ENCODE results near the gene DOK1. TPM values are rescaled to one million over a fixed set of nuclear protein-coding genes. Genes with fewer than 3 reads are reported as not detected.

DOK1 gene
- total and polyA plus RNA-seq, 8 donors = 5.7 to 14.0 (median 7.5) TPM

DNA sequence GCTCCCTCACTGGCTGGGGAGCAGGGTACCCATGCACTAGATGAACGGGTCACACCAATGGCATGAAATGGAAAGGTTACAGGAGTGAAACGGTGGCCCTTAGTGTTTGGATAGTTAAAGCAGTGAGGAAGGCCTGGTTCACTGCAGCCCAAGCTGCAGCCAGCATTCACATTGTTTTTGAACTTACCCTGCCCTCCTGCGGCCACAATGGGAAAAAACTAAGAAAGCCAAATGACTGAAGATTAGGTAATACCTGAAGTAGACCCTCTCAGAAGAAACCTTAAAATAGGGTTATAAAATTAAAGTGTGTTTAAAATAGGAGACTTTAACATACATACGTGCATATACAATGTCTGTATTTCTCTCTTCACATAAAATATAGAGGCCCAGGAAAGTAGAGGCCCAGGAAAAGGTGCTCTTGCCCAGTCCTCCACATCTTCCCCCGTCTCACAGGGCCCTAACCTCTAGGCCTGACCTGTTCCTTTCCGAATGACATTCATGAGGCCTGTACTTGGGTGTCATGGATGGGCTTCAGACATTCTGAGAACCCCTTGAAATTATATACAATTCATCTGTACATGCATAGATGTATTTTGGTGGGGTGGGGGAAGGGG lies 33.3 kb downstream of the DOK1 start:
- intact Hi-C loops (cut with DNase I) = loop anchor here in 2 of 3 donors (5.0 kb wide), 2 partner anchors 105 to 110 kb away; partner anchors contain the start of genes CCDC142 (in 1 of the 2) and TTC31 (in 1 of the 2)
- H3K27ac ChIP-seq = no peak overlapping the region
- H3K4me1 ChIP-seq = no peaks in the 10 kb centered on the region
- TF ChIP-seq CTCF (IDR thresholded peaks at IDR 0.05) = peak; percentile 24 to 51 (median 44)
- WGBS, 2 donors = 15 to 17% methylated on average over 6 of the region's 6 CpGs
- no peak overlapping the region for H3K4me3 ChIP-seq
- peak in 5 of 6 donors; percentile 33 to 77 (median 50) for DNase-seq
- no peaks in the 10 kb centered on the region for H3K36me3 ChIP-seq
- ATAC-seq = peak; percentile 89 to 99 (median 98)
- H3K9me3 ChIP-seq = no peaks in the 10 kb centered on the region
- H3K27me3 ChIP-seq = no peaks in the 10 kb centered on the region
- no peak for FAIRE-seq

GRCh38 chr2:74588664-74589063 lies 34.1 kb downstream of the DOK1 start:
- H3K36me3 ChIP-seq = no peaks in the 10 kb centered on the region
- intact Hi-C loops (cut with DNase I) = loop anchor here in 2 of 3 donors (5.0 kb wide), 2 partner anchors 106 to 111 kb away; partner anchors contain the start of genes CCDC142 (in 1 of the 2) and TTC31 (in 1 of the 2)
- H3K27ac ChIP-seq = no peak overlapping the region
- H3K4me3 ChIP-seq = no peak overlapping the region
- ATAC-seq (no peak), FAIRE-seq (no peak), DNase-seq (no peak)
- no peak for TF ChIP-seq CTCF (IDR thresholded peaks at IDR 0.05)
- 37 to 50% methylated on average over 2 of the region's 2 CpGs for WGBS, 2 donors
- no peaks in the 10 kb centered on the region for H3K4me1 ChIP-seq
- no peaks in the 10 kb centered on the region for H3K9me3 ChIP-seq
- H3K27me3 ChIP-seq = no peaks in the 10 kb centered on the region

- intact Hi-C loops (cut with DNase I) = no loop called here
- Histone ChIP-seq H3K4me3 (no peak overlapping the region), H3K27ac (no peak overlapping the region), H3K4me1 (no peaks in the 10 kb centered on the region), H3K36me3 (no peaks in the 10 kb centered on the region), H3K9me3 (no peaks in the 10 kb centered on the region), H3K27me3 (no peaks in the 10 kb centered on the region)
- ATAC-seq (no peak), DNase-seq (no peak), FAIRE-seq (no peak)
- TF ChIP-seq CTCF (IDR thresholded peaks at IDR 0.05) = no peak
- WGBS, 2 donors = 47 to 59% methylated on average over 4 of the region's 4 CpGs
Measured at GRCh38 chr2:74593826-74594772, 39.6 kb downstream of the DOK1 start.

- WGBS, 2 donors = 43 to 63% methylated on average over 1 of the region's 1 CpG
- Histone ChIP-seq H3K27me3 (no peaks in the 10 kb centered on the region), H3K36me3 (no peaks in the 10 kb centered on the region), H3K4me3 (no peak overlapping the region), H3K9me3 (no peaks in the 10 kb centered on the region), H3K27ac (no peak overlapping the region), H3K4me1 (no peaks in the 10 kb centered on the region)
- FAIRE-seq (no peak), DNase-seq (no peak), ATAC-seq (no peak)
- no peak for TF ChIP-seq CTCF (IDR thresholded peaks at IDR 0.05)
- intact Hi-C loops (cut with DNase I) = no loop called here
Measured at GRCh38 chr2:74596584-74596983, 42.1 kb downstream of the DOK1 start.

Data from pancreas (tissue), 10 donors.